ENCODE results near the gene RNF227. TPM values are rescaled to one million over a fixed set of nuclear protein-coding genes. Genes with fewer than 3 reads are reported as not detected.
A peak's percentile ranks its signal among the peaks of the same experiment; 100 is the strongest.

RNF227 gene
- total RNA-seq, 1 donor from 2014 or later: 1.8 TPM

DNA sequence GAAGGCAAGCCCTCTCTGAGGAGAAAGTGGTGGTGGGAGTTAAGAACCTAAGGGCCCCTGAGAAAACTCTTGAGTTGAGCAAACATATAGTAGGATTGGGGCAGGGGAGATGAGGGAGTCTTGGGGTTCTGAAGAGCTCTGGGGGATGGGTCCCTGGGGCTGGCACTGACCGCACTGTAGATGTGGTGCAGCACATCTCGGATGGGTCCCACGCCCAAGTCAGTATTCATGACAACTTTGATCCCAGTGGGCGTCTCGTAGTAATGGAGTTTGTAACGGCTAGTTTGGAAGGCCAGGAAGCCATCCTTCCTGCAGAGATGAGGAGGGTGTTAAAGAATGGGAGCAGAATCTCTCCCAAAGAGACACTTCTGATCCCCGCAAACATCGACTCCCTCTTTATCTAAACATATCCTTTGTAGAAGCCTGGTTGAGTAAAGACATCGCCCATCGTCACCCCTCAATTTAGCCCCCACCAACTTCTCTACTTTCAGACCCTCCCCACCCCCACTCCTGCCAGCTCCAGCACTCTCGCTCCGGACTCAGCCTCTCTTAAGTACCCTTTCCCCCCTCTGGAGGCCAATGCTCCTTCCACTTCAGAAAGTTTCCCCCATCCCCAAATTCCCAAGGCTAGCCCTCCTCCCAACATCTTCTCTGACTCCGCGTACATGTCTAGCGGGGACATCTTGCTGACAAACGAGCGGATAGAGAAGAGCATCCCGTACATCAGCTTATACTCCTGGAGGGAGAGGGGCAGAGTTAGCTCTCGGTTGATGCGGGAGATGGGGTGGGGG lies 14.9 kb upstream of the RNF227 start:
- Mint-ChIP-seq H3K9me3 (ENCODE audit: low read depth) (no peaks in the 10 kb centered on the region), H3K4me1 (ENCODE audit: low read depth) (peaks cover 26% of the 10 kb centered on the region), H3K27ac (peak overlapping the region; percentile 76), H3K36me3 (ENCODE audit: insufficient read depth) (peaks cover 10% of the 10 kb centered on the region), H3K27me3 (peaks cover 34% of the 10 kb centered on the region), H3K4me3 (ENCODE audit: low read depth) (peak overlapping the region; percentile 96)
- no peak for DNase-seq (ENCODE audit: low spot score, unreplicated experiment)
- TF ChIP-seq, protein P1, sequence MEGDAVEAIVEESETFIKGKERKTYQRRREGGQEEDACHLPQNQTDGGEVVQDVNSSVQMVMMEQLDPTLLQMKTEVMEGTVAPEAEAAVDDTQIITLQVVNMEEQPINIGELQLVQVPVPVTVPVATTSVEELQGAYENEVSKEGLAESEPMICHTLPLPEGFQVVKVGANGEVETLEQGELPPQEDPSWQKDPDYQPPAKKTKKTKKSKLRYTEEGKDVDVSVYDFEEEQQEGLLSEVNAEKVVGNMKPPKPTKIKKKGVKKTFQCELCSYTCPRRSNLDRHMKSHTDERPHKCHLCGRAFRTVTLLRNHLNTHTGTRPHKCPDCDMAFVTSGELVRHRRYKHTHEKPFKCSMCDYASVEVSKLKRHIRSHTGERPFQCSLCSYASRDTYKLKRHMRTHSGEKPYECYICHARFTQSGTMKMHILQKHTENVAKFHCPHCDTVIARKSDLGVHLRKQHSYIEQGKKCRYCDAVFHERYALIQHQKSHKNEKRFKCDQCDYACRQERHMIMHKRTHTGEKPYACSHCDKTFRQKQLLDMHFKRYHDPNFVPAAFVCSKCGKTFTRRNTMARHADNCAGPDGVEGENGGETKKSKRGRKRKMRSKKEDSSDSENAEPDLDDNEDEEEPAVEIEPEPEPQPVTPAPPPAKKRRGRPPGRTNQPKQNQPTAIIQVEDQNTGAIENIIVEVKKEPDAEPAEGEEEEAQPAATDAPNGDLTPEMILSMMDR (IDR thresholded peaks at IDR 0.05; ENCODE audit: unreplicated experiment): no peak

DNA sequence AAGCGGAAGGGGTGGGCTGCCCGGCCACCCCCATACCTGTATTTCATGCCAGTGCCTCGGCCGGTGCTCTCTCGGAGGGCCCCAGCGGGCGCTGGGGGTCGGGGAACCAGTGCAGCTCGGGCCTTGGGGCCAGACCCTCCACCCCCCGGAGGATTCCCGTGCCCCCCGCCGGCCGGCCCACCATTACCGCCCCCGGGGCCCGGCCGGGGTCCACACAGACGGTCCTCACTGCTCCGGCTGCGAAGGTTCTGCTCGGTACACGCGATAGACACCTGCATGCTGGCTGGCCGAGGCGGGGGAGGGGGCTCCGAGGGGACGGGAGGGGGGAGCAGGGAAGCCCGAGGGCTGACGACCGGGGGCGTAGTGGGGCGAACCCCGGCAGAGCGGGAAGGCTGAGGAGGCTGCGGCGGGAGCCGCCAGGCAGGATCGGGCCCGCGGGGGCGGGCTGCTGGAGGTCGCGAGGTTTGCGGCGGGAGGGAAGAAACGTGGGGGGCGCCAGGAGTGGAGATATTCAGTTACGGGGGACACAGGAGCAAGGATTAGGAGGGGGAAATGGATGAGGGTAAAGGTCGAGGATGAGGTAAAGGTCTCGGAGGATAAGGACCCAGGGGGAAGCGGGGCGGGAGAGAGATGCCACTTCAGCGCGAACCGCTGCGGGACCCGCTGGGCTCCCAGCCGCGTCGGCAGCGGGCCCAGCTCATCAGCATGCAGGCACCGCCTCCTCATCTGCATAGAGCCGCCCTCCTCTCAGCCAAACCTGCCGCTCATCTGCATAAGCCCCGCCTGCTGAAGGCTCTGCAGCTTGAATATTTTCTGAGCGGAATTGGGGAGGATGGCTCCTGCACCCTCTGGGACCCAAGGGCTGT lies 13.3 kb upstream of the RNF227 start, which contains the start of gene KCNAB3:
Gene KCNAB3 (minus strand): TSS at position 699 of the 866 bp plus-strand sequence. CDS start 421 bp downstream, at position 278.
- H3K27me3 Mint-ChIP-seq: peaks cover 38% of the 10 kb centered on the region
- H3K9me3 Mint-ChIP-seq (ENCODE audit: low read depth): no peaks in the 10 kb centered on the region
- peaks cover 23% of the 10 kb centered on the region for H3K4me1 Mint-ChIP-seq (ENCODE audit: low read depth)
- peaks cover 7% of the 10 kb centered on the region for H3K36me3 Mint-ChIP-seq (ENCODE audit: insufficient read depth)
- H3K4me3 Mint-ChIP-seq (ENCODE audit: low read depth): peak within 1 kb of the TSS; percentile 96
- TF ChIP-seq, protein P1 (IDR thresholded peaks at IDR 0.05; ENCODE audit: unreplicated experiment): no peak
- DNase-seq (ENCODE audit: low spot score, unreplicated experiment): no peak
- H3K27ac Mint-ChIP-seq: no peak within 1 kb of the TSS

DNA sequence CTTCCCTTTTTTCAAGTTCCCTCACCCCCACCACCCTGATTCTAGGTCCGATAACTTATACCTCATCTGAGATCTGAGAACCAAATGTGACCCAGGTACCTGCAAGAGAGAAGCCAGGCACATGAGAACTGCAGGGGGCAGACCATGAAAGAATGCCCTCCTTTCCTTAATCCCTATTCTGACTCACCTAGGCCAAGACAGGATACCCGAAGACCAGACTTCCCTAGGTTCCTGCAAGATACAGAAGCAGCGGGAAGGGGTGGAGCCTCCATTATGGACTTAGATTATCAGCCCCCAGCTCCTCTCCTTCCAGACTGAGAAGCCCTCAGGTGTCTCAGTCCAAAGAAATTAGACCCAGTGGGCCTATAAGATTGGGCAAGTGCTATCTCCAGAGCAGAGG lies 11.5 kb upstream of the RNF227 start:
- no peak overlapping the region for H3K4me3 Mint-ChIP-seq (ENCODE audit: low read depth)

DNA sequence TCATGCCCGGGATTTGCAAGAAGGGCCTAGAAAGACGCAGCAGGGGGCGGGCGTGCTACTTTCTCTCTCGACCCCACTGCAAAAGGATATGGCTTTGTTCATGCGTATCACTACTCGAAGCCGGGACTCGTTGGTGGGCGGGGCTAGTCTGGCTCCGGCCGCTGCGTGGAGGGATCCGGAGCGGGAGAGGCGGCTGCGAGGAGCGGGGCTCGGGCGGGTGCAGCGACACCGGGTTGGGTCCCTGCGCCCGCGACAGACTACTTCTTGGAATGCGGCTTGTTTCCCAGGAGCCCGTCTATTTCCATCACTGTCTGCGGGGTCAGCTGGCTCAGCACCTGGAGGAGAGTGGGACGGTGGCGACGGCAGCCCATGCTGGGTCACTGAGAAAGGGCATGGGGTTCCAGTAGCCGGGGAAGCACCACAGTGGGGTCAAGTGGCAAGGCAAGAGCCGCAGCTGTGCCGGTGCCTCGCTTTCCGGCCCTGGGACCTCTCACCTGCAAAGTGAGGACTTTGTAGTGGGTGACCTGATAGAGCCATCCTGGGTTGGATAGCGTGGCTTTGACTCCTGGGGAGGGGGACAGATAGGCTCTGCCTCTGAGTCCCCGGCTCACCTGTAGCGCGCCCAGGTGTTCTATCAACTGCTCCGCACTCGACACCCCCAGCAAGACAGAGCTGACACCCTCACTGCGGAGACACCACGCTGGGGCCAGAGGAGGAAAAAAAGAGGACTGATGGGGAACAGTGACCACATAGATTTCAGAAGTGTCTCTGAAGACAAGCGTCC lies 6.9 kb upstream of the RNF227 start:
- peaks cover 4% of the 10 kb centered on the region for H3K4me1 Mint-ChIP-seq (ENCODE audit: low read depth)
- H3K27me3 Mint-ChIP-seq: peaks cover 57% of the 10 kb centered on the region
- H3K9me3 Mint-ChIP-seq (ENCODE audit: low read depth): no peaks in the 10 kb centered on the region
- DNase-seq (ENCODE audit: low spot score, unreplicated experiment): peak; percentile 80
- H3K36me3 Mint-ChIP-seq (ENCODE audit: insufficient read depth): peaks cover 2% of the 10 kb centered on the region
- H3K27ac Mint-ChIP-seq: peak overlapping the region; percentile 85
- TF ChIP-seq, protein P1 (IDR thresholded peaks at IDR 0.05; ENCODE audit: unreplicated experiment): peak; percentile 19
- H3K4me3 Mint-ChIP-seq (ENCODE audit: low read depth): peak overlapping the region; percentile 60

More for the DNA sequence above, 11.5 kb upstream of the RNF227 start:
- H3K36me3 Mint-ChIP-seq (ENCODE audit: insufficient read depth): peaks cover 7% of the 10 kb centered on the region
- H3K4me1 Mint-ChIP-seq (ENCODE audit: low read depth): peaks cover 12% of the 10 kb centered on the region
- no peak for DNase-seq (ENCODE audit: low spot score, unreplicated experiment)
- H3K27me3 Mint-ChIP-seq: peaks cover 52% of the 10 kb centered on the region
- no peak overlapping the region for H3K27ac Mint-ChIP-seq
- TF ChIP-seq, protein P1 (IDR thresholded peaks at IDR 0.05; ENCODE audit: unreplicated experiment): no peak
- H3K9me3 Mint-ChIP-seq (ENCODE audit: low read depth): no peaks in the 10 kb centered on the region

Measured in progenitor cell of endocrine pancreas (in vitro differentiated cells).